22Rv1 (cell line): ENCODE measurements around the gene SREBF2.

Source experiments
- H3K27ac ChIP-seq: fragments of 450-650 bp; 2 replicates; pipeline ENCODE4 v1.5.1; 2017
- CTCF ChIP-seq: fragments of 450-650 bp; IDR thresholded peaks from 2 replicates; pipeline ENCODE4 v1.5.1; 2017; ENCODE audit warnings: mild to moderate bottlenecking
- ZFX ChIP-seq: fragments of 450-650 bp; IDR thresholded peaks from 2 replicates; pipeline ENCODE4 v1.6.1; 2017; ENCODE audit warnings: antibody characterized with exemption, borderline replicate concordance

SREBF2 gene

GRCh38 chr22:41927813-41928212, 94.9 kb downstream of the SREBF2 start:
- no peak for TF ChIP-seq ZFX
- no peak for TF ChIP-seq CTCF
- H3K27ac ChIP-seq, result peak overlapping the region; percentile 30

- H3K27ac ChIP-seq, result peak overlapping the region; percentile 7; the same call in 1 of the 2 replicates
- TF ChIP-seq CTCF (no peak), ZFX (no peak)
Measured at GRCh38 chr22:41928593-41929417, 95.9 kb downstream of the SREBF2 start.

GRCh38 chr22:41929418-41929810, 96.5 kb downstream of the SREBF2 start:
- H3K27ac ChIP-seq, result 0 out of 2 replicates have a peak overlapping the region, but pooled peaks have one; percentile 7
- TF ChIP-seq CTCF, result no peak

- peak overlapping the region; percentile 23; the same call in 1 of the 2 replicates for H3K27ac ChIP-seq
- TF ChIP-seq ZFX (no peak), CTCF (no peak)
Measured at GRCh38 chr22:41931701-41932269, 98.9 kb downstream of the SREBF2 start.

GRCh38 chr22:41932353-41932752, 99.4 kb downstream of the SREBF2 start:
- TF ChIP-seq ZFX, result no peak
- no peak for TF ChIP-seq CTCF
- peak overlapping the region; percentile 23; the same call in 1 of the 2 replicates for H3K27ac ChIP-seq

GRCh38 chr22:41933411-41934177, 100.7 kb downstream of the SREBF2 start:
- no peak for TF ChIP-seq ZFX
- TF ChIP-seq CTCF, result no peak
- H3K27ac ChIP-seq, result no peak overlapping the region
